Activated CD4-positive, CD25-positive, alpha-beta regulatory T cell treated with anti-CD3 and anti-CD28 coated beads, Interleukin-2, amount 50 U/mL, for 72 hours (primary cell): ENCODE measurements around the gene MX2.
"Not testable (repeated sequence)": the region's sequence is repeated elsewhere in the genome, so short reads cannot be mapped to it uniquely, and the experiment has no call there.

Source experiments
- DNase-seq: peaks from one replicate; pipeline ENCODE4 v3.0.0; 2021

MX2 gene

GRCh38 chr21:41342035-41342434, 19.8 kb upstream of the MX2 start:
- no peak for DNase-seq

- no peak for DNase-seq
Observed at GRCh38 chr21:41344146-41344545, 17.7 kb upstream of the MX2 start.

GRCh38 chr21:41345356-41345755, 16.5 kb upstream of the MX2 start:
- no peak for DNase-seq

GRCh38 chr21:41345934-41346685, 15.7 kb upstream of the MX2 start:
- DNase-seq, result no peak

- no peak for DNase-seq
Observed at GRCh38 chr21:41346758-41347157, 15.1 kb upstream of the MX2 start.

- no peak for DNase-seq
Observed at GRCh38 chr21:41348434-41348833, 13.4 kb upstream of the MX2 start.

- DNase-seq, result no peak
Observed at GRCh38 chr21:41349126-41349525, 12.7 kb upstream of the MX2 start.

GRCh38 chr21:41349619-41350390, 12.0 kb upstream of the MX2 start:
- DNase-seq, result no peak

- DNase-seq, result no peak
Observed at GRCh38 chr21:41350436-41351155, 11.2 kb upstream of the MX2 start.

GRCh38 chr21:41357546-41357945, 4.3 kb upstream of the MX2 start:
- DNase-seq, result no peak

GRCh38 chr21:41358193-41359166, 3.3 kb upstream of the MX2 start:
- no peak for DNase-seq

GRCh38 chr21:41359286-41359685, 2.5 kb upstream of the MX2 start:
- DNase-seq, result no peak

- not testable (repeated sequence) for DNase-seq
Observed at GRCh38 chr21:41359754-41360071, 2.1 kb upstream of the MX2 start.

GRCh38 chr21:41360072-41360821, 1.6 kb upstream of the MX2 start:
- no peak for DNase-seq

- DNase-seq, result no peak
Observed at GRCh38 chr21:41361053-41361785, 608 bp upstream of the MX2 start.

GRCh38 chr21:41362605-41363369, 960 bp downstream of the MX2 start:
- DNase-seq, result no peak

- no peak for DNase-seq
Observed at GRCh38 chr21:41363370-41364270, 1.8 kb downstream of the MX2 start.

GRCh38 chr21:41364308-41364707, 2.5 kb downstream of the MX2 start:
- DNase-seq, result no peak

GRCh38 chr21:41365377-41366107, 3.7 kb downstream of the MX2 start:
- DNase-seq, result no peak
